ENCODE results near the gene VWCE. TPM values are rescaled to one million over a fixed set of nuclear protein-coding genes. Genes with fewer than 3 reads are reported as not detected.

VWCE gene
- total and polyA plus RNA-seq, 9 of the 15 experiments (the other 6 are each of a cell fraction or from before 2014, with no cell fraction given): 0.06 to 1.6 (median 0.63) TPM; not detected in 1

DNA sequence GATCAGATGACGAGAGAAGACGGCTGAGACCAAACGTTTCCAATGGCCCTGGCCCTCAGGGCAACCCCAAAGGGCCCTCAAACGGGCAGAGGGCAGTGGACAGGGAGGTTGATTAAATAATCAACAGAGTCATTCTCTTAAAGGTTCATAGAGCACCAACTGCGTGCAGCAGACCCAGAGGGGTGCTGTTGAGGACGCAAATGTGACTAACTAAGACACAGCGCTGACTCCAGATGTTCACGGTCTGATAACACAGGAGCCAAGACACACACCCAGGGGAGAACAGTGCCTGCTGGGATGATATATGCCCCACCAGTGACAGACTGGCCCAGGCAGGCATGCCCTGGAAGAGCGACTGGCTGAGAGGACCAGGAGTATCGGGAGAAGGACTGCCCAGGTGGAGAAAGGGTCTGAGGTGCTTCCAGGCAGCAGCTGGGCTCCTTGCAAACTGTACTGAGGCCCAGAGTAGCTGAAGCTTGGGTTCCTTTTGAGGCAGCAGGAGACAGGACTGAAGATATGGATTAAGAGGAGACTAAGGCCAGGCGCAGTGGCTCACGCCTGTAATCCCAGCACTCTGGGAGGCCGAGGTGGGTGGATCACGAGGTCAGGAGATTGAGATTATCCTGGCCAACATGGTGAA, 7.7 kb downstream of the VWCE start (continued):
- TF ChIP-seq XRCC5 (IDR thresholded peaks at IDR 0.05; ENCODE audit: low read depth, low read length) (0 out of 2 replicates have a peak, but pooled peaks have one; percentile 20), ADNP (tag; IDR thresholded peaks at IDR 0.05) (peak; percentile 30; the same call in 1 of the 2 replicates), POLR2AphosphoS2 (IDR thresholded peaks at IDR 0.05; ENCODE audit: low read length) (no peak), TAF1 (IDR thresholded peaks at IDR 0.05; ENCODE audit: control insufficient read depth, extremely low read depth, insufficient read depth, low read length, severe bottlenecking) (peak; percentile 54), PRPF4 (IDR thresholded peaks at IDR 0.05; ENCODE audit: insufficient read depth, low read depth, low read length, poor library complexity, severe bottlenecking) (no peak), POLR2A (conservative IDR thresholded peaks at IDR 0.05) (peak; percentile 61), JUND (IDR thresholded peaks at IDR 0.05; ENCODE audit: borderline replicate concordance, low read depth, low read length) (peak; percentile 84), JUND (tag; IDR thresholded peaks at IDR 0.05; ENCODE audit: borderline replicate concordance, low read depth, low read length) (peak; percentile 41; the same call in 1 of the 3 replicates), NFE2 (IDR thresholded peaks at IDR 0.05; ENCODE audit: low read depth) (peak; percentile 64), HDAC1 (IDR thresholded peaks at IDR 0.05) (peak in 1 of 2 experiments; percentile 76; a peak in 2 of 4 replicates), NR4A1 (CRISPR knock-in tag; IDR thresholded peaks at IDR 0.05) (peak; percentile 11; the same call in 1 of the 2 replicates), NR4A1 (tag; IDR thresholded peaks at IDR 0.05) (no peak; the same call in 1 of the 2 replicates), ZNF354B (CRISPR knock-in tag; IDR thresholded peaks at IDR 0.05) (no peak), RBFOX2 (IDR thresholded peaks at IDR 0.05; ENCODE audit: low read depth, low read length) (peak; percentile 45), PML (IDR thresholded peaks at IDR 0.05; ENCODE audit: low read length) (peak; percentile 91), SMARCA4 (IDR thresholded peaks at IDR 0.05) (peak; percentile 96), ASH1L (IDR thresholded peaks at IDR 0.05; ENCODE audit: borderline replicate concordance, low read depth, partially characterized antibody) (peak; percentile 2), CTBP1 (IDR thresholded peaks at IDR 0.05; ENCODE audit: borderline replicate concordance) (peak; percentile 92)
- TF ChIP-seq, protein P1, sequence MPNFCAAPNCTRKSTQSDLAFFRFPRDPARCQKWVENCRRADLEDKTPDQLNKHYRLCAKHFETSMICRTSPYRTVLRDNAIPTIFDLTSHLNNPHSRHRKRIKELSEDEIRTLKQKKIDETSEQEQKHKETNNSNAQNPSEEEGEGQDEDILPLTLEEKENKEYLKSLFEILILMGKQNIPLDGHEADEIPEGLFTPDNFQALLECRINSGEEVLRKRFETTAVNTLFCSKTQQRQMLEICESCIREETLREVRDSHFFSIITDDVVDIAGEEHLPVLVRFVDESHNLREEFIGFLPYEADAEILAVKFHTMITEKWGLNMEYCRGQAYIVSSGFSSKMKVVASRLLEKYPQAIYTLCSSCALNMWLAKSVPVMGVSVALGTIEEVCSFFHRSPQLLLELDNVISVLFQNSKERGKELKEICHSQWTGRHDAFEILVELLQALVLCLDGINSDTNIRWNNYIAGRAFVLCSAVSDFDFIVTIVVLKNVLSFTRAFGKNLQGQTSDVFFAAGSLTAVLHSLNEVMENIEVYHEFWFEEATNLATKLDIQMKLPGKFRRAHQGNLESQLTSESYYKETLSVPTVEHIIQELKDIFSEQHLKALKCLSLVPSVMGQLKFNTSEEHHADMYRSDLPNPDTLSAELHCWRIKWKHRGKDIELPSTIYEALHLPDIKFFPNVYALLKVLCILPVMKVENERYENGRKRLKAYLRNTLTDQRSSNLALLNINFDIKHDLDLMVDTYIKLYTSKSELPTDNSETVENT (CRISPR knock-in tag; IDR thresholded peaks at IDR 0.05): peak; percentile 54; the same call in 1 of the 2 replicates
- TF ChIP-seq, protein P2, sequence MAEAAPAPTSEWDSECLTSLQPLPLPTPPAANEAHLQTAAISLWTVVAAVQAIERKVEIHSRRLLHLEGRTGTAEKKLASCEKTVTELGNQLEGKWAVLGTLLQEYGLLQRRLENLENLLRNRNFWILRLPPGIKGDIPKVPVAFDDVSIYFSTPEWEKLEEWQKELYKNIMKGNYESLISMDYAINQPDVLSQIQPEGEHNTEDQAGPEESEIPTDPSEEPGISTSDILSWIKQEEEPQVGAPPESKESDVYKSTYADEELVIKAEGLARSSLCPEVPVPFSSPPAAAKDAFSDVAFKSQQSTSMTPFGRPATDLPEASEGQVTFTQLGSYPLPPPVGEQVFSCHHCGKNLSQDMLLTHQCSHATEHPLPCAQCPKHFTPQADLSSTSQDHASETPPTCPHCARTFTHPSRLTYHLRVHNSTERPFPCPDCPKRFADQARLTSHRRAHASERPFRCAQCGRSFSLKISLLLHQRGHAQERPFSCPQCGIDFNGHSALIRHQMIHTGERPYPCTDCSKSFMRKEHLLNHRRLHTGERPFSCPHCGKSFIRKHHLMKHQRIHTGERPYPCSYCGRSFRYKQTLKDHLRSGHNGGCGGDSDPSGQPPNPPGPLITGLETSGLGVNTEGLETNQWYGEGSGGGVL (CRISPR knock-in tag; IDR thresholded peaks at IDR 0.05): no peak
- TF ChIP-seq, protein P3, sequence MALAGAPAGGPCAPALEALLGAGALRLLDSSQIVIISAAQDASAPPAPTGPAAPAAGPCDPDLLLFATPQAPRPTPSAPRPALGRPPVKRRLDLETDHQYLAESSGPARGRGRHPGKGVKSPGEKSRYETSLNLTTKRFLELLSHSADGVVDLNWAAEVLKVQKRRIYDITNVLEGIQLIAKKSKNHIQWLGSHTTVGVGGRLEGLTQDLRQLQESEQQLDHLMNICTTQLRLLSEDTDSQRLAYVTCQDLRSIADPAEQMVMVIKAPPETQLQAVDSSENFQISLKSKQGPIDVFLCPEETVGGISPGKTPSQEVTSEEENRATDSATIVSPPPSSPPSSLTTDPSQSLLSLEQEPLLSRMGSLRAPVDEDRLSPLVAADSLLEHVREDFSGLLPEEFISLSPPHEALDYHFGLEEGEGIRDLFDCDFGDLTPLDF (CRISPR knock-in tag; IDR thresholded peaks at IDR 0.05): 0 out of 2 replicates have a peak, but pooled peaks have one; percentile 37
- TF ChIP-seq, protein P4, sequence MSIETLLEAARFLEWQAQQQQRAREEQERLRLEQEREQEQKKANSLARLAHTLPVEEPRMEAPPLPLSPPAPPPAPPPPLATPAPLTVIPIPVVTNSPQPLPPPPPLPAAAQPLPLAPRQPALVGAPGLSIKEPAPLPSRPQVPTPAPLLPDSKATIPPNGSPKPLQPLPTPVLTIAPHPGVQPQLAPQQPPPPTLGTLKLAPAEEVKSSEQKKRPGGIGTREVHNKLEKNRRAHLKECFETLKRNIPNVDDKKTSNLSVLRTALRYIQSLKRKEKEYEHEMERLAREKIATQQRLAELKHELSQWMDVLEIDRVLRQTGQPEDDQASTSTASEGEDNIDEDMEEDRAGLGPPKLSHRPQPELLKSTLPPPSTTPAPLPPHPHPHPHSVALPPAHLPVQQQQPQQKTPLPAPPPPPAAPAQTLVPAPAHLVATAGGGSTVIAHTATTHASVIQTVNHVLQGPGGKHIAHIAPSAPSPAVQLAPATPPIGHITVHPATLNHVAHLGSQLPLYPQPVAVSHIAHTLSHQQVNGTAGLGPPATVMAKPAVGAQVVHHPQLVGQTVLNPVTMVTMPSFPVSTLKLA (conservative IDR thresholded peaks at IDR 0.05): peak; percentile 21 to 70; a peak in 1 of 4 replicates
